Umbilical cord (tissue), 2 donors: Measurements from ENCODE around the gene SNX32. TPM values are rescaled to one million over a fixed set of nuclear protein-coding genes. Genes with fewer than 3 reads are reported as not detected.

Source experiments
- DNase-seq: peaks from one replicate; pipeline ENCODE4 v3.0.0-alpha.2; 2015; ENCODE audit warnings: low spot score
- total RNA-seq: library from RNA; depleted of rRNA; stranded (reverse); fragments of >200 nt; gene quantifications from one replicate; pipeline ENCODE4 v1.2.3, GENCODE V29; 2014; ENCODE audit warnings: low replicate concordance; ENCODE audit not compliant: insufficient read depth

The SNX32 gene
- total RNA-seq, 1 donor from 2014 or later, result 1.9 TPM

- no peak for DNase-seq
Measured at GRCh38 chr11:65854852-65855837, 21.4 kb downstream of the SNX32 start.

- no peak for DNase-seq
Measured at GRCh38 chr11:65855927-65856363, 22.2 kb downstream of the SNX32 start.

- peak; percentile 84 for DNase-seq
Measured at GRCh38 chr11:65856689-65857499, 23.1 kb downstream of the SNX32 start.

- peak; percentile 52 for DNase-seq
Measured at GRCh38 chr11:65857500-65857852, 23.7 kb downstream of the SNX32 start.

GRCh38 chr11:65857853-65858680 lies 24.3 kb downstream of the SNX32 start, which contains the start of gene CFL1:
Gene CFL1 (minus strand): TSS chr11:65858180. CDS start chr11:65858099, 81 bp downstream.
- peak; percentile 99 for DNase-seq

GRCh38 chr11:65858681-65859087 lies 24.9 kb downstream of the SNX32 start:
- no peak for DNase-seq

- DNase-seq, result peak; percentile 99
Measured at GRCh38 chr11:65859095-65859811, 25.5 kb downstream of the SNX32 start.

GRCh38 chr11:65859812-65860277 lies 26.1 kb downstream of the SNX32 start:
- DNase-seq, result no peak

GRCh38 chr11:65860278-65861164 lies 26.8 kb downstream of the SNX32 start, which contains the start of gene MUS81:
Gene MUS81 (plus strand): TSS chr11:65860433. CDS start chr11:65860754, 321 bp downstream.
- peak; percentile 99 for DNase-seq

GRCh38 chr11:65861165-65861505 lies 27.4 kb downstream of the SNX32 start:
- no peak for DNase-seq

GRCh38 chr11:65861533-65862183 lies 27.9 kb downstream of the SNX32 start:
- no peak for DNase-seq

- no peak for DNase-seq
Measured at GRCh38 chr11:65862191-65862735, 28.5 kb downstream of the SNX32 start.

GRCh38 chr11:65862941-65863888 lies 29.5 kb downstream of the SNX32 start:
- no peak for DNase-seq

- DNase-seq, result no peak
Measured at GRCh38 chr11:65863889-65864705, 30.3 kb downstream of the SNX32 start.

- DNase-seq, result no peak
Measured at GRCh38 chr11:65864706-65865471, 31.1 kb downstream of the SNX32 start.
